HG02571 (cell line): ENCODE measurements around the gene PGGHG.
"Not testable (repeated sequence)": the region's sequence is repeated elsewhere in the genome, so short reads cannot be mapped to it uniquely, and the experiment has no call there.

Experiments
- ATAC-seq: cut with Tn5 transposase; IDR thresholded peaks from one replicate; pipeline ENCODE4 v1.9.1; 2021; ENCODE audit warnings: mild to moderate bottlenecking, moderate library complexity; ENCODE audit not compliant: unreplicated experiment

Gene PGGHG

GRCh38 chr11:296171-297050, 7.5 kb downstream of the PGGHG start:
- ATAC-seq = no peak

DNA sequence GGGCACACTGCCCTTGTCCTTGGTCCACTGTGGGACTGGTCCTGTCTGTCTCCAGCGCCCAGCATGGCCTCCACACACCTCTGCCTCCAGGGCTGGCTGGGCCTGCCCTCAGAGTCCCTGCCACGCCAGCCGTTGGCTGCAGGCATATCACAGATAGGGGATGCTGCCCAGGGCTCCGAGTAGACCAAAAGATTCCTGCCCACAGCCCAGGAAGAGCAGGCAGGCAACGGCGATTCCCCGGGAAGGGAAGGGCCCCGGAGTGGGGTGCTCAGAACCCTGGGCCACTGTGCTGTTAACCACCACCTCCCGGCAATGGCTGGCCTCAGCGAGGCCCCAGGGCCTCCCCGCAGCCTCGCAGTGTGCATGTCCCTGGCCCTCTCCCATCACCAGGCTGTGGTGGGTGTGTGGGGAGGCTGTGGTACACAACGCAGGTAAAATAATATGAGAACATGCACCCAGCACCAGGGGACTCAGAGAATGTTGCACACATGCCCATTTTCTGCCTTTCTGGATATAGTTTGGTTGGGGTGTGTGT, 8.2 kb downstream of the PGGHG start:
- no peak for ATAC-seq

DNA sequence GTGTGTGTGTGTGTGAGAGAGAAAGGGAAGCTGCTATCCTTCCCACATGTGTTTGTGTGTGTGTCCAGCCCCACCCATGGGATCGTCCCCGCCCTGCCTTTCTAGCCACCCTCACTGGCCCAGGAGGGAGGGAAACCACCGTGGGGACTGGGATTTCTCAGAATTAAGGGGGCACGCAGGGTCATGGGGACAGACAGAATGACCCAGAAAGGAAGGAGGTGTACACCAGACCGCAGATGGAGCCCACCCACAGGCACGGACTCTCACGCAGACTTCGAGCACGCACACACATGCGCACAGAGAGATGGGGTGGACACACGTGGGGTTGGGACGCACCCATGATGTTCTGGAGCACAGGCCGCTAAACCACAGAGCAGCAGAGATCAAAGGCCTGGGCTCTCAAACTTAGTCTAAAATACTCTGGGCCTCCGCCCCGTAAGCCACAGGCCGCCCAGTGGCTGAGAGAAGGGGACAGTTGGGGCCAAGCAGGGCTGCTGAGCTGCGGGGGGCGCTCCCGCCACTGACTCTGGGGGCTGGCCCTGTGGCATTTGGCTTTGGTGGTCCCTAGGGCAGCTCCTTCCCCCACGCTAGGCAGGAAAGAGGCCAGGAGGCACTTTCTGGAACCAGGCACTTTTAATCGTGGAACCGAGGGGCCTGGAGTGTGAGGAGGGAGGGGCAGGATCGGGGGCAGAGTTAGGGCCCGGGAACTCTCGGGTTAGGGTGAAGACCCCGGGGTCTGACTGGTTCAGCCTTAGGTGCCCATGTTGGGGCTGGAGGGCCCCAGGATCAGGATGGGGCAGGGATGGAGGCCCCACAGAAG, 8.9 kb downstream of the PGGHG start:
- ATAC-seq = no peak

DNA sequence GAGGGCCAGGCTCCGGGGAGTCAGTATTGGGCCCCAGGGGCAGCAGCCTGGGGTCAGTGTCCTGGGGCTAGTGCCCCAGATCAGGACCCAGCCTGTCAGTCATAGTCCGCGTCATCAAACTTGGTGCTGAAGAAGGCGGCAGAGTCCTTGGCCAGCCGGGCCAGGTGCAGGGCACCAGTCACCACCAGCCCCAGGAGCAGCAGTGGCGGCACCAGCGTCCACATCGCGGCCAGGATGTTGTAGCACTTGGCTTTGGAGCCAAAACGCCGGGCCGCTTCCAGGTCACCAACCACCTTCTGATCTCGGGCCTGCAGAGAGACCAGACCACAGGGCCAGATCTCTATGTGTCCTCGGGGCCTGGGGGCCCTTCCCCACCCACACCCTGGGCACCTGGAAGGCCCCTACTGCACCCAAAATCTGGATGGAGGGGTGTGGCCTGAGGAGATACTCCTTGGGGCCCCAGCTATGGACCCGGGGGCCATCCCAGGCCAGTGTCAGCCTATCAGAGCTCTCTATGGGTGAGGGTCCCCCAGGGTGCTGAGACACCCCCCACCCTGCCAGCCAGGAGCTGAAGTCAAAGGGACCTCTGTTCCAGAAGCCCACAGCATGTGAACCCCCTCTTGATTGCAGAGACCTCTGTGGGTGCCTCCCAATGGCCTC, 9.6 kb downstream of the PGGHG start:
- no peak for ATAC-seq

DNA sequence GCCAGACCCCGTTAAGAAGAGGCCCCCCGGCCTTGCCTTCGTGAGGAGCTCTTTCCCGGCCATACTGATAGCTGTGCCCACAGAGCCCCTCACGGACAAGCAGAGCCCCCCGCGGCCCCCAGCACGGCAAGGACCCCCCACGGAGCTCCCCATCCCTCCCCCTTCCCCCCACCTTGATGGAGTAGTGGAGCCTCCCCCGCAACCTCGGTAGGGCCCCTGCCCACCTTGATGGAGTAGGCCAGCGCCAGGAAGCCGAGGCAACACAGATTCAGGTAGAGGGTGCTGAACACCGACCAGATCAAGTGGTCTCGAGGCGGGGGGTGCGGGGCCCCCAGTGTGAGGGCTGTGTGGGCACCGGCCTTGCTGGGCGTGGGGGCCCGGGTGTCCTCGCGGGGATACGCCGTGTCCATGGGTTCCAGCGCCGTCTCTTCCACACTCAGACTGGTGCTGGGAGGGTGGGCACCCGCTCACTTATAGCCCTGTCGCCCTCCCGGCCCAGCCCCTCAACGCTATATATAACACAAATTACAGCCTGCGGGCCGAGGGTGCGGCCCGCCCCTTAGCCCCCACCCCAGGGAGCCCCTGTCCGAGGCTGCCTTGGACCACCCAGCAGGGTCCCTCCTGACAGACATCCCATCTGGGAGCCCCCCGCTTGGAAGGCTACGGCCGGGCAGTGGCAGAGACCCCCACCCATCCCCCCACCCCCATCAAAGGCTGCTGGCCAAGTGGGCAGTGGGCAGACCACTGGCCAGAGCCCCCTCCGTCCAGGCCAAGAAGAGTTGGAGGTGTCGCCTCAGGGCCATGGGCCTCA, 10.4 kb downstream of the PGGHG start, which contains the start of gene IFITM5:
Gene IFITM5 (minus strand): TSS at position 446 of the 811 bp plus-strand sequence. CDS start 36 bp downstream, at position 410.
- ATAC-seq = no peak

DNA sequence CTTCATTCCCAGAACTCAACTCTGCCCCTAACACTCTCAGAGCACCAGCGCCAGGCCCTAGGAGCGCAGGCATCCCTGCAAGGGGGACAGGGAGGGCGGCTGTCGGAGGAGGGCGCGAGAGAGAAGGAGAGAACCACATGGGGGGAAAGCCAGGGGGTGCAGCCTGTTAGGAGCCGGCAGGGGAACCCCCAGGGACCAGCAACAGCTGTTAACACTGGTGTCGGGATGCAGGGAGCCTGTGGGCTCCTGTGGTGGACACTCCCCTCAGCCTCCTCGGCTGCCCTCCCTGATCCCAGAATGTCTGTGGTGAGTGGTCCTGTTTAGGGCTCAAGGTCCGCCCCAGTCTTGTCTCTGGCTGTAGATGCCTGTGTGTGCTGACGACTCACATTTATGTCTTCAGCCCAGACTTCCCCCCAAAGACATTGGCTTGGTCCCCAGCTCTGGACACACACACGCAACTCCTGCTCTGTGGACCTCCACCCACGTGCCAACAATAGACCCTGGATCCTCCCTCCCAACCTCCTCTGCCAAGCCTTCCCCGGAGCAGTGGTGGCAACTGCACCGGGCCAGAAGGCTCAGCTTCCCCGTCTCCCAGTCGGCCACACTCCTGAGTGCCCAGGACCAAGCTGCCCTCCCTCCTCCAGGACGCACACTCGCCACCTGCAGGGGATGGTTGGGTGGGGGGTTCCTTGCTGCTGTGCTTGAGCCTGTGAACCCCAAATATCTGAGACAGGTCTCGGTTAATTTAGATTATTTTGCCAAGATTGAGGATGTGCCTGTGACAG, 11.2 kb downstream of the PGGHG start:
- no peak for ATAC-seq

DNA sequence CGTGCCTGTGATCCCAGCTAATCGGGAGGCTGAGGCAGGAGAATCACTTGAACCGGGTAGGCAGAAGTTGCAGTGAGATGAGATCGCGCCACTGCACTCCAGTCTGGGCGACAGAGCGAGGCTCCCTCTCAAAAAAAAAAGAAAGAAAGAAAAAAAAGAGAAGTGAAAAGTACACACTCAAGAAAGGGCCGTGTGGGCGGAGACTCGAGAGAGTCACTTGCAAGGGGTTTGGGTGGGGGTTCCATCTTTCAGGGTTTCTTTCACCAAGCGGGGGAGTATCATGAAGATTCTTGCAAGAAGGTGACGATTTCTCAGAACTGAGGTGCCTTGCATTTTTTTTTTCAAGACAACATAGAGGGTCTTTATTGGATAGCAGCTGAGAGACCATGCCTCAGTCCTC, 14.4 kb downstream of the PGGHG start:
- no peak for ATAC-seq

DNA sequence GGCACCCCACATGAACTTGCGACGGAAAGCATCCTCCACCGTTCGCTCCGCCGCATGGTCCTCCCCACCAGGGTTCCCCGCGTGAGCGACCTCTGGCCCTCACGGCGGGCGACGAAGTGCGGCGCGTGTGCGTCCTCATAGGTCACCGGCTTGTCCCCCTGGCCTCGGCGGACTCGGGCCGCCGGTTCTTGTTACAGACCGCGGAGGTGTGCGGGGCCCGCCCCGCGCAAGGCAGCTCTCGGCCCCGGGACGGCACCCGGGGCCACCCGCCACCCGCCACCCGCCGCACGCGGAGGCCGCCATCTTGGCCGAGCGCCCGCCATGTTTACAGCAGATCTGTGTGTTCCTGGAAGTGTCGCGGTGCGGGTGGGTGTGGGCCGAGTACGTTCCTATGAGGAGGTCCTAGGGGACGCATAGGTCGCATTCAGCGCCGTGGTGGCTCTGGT, 15.2 kb downstream of the PGGHG start:
- no peak for ATAC-seq

DNA sequence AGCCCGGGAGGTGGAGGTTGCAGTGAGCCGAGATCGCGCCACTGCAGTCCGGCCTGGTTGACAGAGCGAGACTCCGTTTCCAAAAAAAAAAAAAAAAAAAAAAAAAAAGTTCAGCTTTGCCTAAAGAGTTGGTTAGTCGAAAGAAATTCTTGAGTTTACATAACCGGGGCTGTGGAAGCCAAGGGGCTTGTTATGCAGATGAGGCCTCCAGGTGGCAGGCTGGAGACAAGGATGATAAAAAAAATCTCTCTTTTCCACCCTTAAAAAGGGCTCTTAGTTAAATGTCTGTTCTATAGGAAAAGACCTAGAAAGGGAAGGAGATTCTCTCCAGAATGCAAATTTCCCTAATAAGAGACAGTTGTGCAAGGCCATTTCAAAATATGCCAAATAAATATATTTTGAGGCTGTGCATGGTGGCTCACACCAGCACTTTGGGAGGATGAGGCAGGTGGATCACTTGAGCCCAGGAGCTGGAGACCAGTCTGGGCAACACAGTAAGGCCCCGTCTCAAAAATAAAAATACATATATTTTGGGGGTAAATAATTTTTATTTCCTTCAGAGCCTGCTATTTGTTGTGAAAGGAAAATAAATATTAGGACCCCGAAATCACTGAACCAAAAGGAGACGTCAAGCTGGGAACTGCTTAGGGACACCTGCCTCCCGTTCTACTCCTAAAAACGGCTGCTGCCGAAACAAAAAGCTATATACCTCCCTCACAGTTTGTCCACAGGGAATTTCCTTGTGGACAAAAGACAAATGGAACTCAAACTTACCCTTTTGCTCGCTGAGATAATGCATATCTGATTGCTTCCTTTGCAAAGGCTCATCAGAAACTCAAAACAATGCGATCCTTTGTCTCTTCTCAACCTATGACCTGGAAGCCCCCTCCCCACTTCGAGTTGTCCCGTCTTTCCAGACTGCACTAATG, 16.3 kb downstream of the PGGHG start:
- ATAC-seq = no peak

DNA sequence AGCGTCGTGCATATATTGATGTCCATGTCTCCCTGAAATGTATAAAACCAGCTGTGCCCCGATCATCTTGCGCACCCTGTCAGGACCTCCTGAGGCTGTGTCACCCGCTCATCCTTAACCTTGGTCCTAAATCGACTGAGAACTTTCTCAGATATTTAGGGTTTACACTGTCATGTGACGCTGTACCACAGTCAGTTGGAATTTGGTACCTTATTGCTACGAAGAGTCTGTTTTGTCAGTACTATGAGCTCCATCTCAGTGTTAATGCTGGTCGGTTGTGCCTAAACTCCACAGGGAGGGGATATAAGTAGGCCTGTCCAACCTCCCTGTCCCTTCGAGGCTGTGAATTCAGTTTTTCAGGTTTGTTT, 16.9 kb downstream of the PGGHG start:
- no peak for ATAC-seq

GRCh38 chr11:306645-307371, 17.9 kb downstream of the PGGHG start:
- no peak for ATAC-seq

DNA sequence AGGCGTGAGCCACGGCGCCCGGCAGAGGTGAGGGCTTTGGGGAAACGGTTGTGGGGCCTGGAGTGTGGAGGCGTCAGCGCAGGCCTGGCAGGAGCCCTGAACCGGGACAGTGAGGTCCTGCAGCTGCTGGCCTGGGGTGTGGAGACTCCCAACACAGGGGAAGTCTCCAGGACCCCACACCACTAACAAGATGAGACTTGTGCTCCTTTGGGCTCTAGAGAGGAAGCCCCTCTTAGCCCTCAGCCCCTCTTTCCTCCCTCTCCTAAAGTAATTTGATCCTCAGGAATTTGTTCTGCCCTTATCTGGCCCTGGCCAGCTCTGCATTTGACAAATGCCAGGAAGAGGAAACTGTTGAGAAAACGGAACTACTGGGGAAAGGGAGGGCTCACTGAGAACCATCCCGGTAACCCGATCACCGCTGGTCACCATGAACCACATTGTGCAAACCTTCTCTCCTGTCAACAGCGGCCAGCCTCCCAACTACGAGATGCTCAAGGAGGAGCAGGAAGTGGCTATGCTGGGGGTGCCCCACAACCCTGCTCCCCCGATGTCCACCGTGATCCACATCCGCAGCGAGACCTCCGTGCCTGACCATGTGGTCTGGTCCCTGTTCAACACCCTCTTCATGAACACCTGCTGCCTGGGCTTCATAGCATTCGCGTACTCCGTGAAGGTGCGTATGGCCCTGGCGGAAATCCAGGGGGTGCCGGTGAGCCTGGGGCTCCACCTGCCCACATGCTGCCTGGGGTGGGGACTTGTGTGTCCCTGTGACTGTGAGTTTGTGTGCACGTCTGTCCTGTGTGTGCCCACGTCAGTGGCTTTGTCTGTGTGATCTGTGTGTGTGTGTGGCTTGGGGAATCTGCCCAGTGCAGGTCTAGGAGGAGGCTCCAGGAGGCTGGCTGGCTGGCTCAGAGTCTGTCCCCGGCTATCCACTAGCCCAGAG, 19.1 kb downstream of the PGGHG start, which contains the start of gene IFITM2:
Gene IFITM2 (plus strand): TSS at position 51 of the 943 bp plus-strand sequence. CDS start 377 bp downstream, at position 428.
- ATAC-seq = not testable (repeated sequence)

DNA sequence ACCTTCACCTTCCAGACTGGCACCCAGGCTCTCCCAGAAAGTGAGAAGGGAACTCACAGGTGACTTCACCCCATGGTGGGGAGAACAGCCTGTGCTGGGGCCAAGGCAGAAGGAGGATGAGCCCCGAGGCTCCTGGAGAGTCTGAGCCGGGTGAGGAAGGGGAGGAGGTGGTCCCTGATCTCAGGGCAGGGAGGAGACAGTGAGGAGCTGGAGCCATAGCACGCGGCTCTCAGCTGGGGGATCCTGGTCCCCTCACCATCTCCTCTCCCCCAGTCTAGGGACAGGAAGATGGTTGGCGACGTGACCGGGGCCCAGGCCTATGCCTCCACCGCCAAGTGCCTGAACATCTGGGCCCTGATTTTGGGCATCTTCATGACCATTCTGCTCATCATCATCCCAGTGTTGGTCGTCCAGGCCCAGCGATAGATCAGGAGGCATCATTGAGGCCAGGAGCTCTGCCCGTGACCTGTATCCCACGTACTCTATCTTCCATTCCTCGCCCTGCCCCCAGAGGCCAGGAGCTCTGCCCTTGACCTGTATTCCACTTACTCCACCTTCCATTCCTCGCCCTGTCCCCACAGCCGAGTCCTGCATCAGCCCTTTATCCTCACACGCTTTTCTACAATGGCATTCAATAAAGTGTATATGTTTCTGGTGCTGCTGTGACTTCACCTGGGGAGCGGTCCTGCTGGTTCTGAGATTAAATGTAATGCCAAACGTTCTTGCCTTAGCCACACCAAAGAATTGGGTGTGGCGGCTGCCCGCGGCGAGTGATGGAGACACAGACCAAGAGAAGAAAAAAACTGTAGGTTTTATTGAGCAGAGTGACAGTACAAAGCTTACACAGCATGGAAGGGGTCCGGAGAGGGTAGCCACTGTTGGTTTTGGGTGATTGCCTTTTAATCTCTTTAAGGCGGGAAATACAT, 20.1 kb downstream of the PGGHG start:
- ATAC-seq = not testable (repeated sequence)

DNA sequence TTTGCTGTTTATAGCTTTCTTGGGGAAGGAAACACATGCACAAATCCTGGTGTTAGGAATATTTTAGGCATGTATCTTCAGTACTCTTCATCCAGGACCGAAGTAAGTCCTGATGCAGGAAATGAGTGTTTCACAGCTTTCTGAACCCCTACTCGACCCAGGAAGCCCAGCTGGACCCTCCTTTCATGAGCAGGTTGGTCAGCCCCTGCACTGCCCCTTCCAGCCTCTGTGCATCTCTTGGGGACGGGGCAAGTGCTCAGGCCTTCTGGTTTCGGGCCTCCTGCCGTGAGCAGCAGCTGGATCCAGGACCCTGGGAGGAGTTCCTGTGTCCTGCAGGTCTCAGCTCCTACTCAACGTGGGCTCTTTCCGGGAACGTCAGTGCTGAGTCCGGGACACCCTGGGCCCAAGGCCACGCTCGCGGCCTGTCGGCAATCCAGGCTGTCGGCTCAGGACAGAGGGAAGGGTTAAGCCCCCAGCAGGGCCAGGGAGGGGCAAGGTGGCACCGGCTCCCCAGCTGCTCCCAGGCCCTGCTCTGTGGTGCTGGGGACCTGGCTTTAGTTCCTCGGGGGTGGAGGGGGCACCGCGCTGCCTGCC, 21.1 kb downstream of the PGGHG start:
- not testable (repeated sequence) for ATAC-seq
